GM12875 (cell line): ENCODE data around the gene FAM20B.
"Not testable (repeated sequence)": the region's sequence is repeated elsewhere in the genome, so short reads cannot be mapped to it uniquely, and the experiment has no call there.

Experiments
- H3K4me3 ChIP-seq: one replicate; pipeline ENCODE4 v1.5.1; 2011; ENCODE audit warnings: low read depth, low read length, control low read depth
- TF ChIP-seq, protein P1 (sequence below): IDR thresholded peaks from 2 replicates; pipeline ENCODE4 v1.5.1; 2011; ENCODE audit warnings: low read depth, mild to moderate bottlenecking, control low read depth, inconsistent platforms, low read length, moderate library complexity, borderline replicate concordance; ENCODE audit not compliant: insufficient read depth

Gene FAM20B

GRCh38 chr1:179034720-179035119, 9.0 kb downstream of the FAM20B start:
- TF ChIP-seq, protein P1, sequence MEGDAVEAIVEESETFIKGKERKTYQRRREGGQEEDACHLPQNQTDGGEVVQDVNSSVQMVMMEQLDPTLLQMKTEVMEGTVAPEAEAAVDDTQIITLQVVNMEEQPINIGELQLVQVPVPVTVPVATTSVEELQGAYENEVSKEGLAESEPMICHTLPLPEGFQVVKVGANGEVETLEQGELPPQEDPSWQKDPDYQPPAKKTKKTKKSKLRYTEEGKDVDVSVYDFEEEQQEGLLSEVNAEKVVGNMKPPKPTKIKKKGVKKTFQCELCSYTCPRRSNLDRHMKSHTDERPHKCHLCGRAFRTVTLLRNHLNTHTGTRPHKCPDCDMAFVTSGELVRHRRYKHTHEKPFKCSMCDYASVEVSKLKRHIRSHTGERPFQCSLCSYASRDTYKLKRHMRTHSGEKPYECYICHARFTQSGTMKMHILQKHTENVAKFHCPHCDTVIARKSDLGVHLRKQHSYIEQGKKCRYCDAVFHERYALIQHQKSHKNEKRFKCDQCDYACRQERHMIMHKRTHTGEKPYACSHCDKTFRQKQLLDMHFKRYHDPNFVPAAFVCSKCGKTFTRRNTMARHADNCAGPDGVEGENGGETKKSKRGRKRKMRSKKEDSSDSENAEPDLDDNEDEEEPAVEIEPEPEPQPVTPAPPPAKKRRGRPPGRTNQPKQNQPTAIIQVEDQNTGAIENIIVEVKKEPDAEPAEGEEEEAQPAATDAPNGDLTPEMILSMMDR: no peak
- no peak overlapping the region for H3K4me3 ChIP-seq

DNA sequence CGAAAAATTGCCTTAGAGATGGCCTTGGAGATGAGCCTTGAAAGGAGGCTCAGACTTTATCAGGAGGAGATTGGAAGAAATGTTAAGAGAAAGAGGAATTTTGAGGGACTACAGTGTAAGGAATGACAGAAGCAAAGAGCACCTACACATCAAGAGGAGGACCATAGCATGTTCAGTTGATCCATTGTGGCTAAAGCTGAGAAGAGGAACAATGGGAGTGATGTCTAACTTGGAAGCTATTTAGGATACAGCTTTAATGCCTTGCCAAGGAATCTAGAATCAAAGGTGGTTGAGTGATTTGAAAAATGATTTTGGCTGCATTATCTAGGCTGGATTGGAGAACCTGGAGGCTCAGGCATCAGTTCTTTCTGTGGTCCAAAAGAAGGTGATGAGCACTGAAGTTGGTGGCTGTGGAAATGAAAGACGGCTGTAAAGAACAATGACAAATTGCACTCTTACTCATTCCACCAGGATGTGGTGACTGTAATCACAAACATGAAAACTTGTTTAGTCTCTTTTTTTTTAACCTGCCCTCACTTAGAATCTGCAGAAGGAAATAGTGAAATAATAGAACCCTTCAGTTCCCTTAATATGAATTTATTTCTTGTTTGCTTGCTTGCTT, 11.3 kb downstream of the FAM20B start:
- TF ChIP-seq, protein P1: no peak
- no peak overlapping the region for H3K4me3 ChIP-seq

GRCh38 chr1:179038528-179039281, 13.0 kb downstream of the FAM20B start:
- TF ChIP-seq, protein P1: no peak
- no peak overlapping the region for H3K4me3 ChIP-seq

GRCh38 chr1:179039502-179040174, 13.9 kb downstream of the FAM20B start:
- not testable (repeated sequence) for H3K4me3 ChIP-seq

- H3K4me3 ChIP-seq: not testable (repeated sequence)
Observed at GRCh38 chr1:179040175-179040551, 14.5 kb downstream of the FAM20B start.

DNA sequence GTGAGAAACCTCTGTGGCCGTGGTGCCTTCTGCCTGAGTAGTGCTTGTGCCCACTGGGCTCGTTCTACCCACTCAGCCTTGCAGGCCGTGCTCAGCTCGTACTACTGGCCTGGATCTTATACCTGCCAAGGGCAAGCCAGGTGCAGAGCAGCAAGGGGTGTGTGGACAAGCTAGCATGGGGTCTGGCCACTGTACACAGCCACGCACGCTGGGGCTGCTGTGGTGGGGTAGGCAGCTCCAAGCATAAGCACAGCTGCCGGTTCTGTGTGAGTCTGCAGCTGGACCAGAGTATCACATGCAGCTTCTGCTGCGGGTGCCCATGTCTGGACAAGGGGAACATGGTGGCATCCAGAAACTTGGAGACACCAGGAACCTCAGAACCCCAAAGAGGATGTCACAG, 16.4 kb downstream of the FAM20B start:
- TF ChIP-seq, protein P1: no peak
- H3K4me3 ChIP-seq: no peak overlapping the region

DNA sequence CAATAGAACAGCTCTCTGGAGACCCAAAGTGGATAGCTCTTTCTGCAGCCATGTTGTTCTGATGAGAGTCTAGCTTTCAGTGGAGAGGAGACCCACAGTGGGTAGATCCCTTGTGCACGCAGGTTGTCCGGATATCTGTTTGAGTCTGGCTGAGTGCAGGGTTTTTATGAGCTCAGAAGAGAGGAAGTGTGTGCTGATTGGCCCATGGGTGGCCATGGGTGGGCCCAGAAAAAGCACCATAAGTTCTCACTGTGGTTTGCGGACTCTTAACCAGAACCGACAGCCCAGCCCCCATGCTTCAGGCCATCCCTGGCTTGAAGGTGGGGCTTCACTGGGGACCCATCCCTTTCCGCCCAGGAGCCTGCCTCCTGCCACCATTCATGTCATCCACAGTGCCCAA, 17.0 kb downstream of the FAM20B start:
- TF ChIP-seq, protein P1: no peak
- no peak overlapping the region for H3K4me3 ChIP-seq

GRCh38 chr1:179043266-179043665, 17.6 kb downstream of the FAM20B start:
- TF ChIP-seq, protein P1: no peak

More at GRCh38 chr1:179043266-179043665, 17.6 kb downstream of the FAM20B start:
- no peak overlapping the region for H3K4me3 ChIP-seq
